Measurements from ENCODE around the gene RNF144A.

GRCh38 chr2:6975988-6976387 is 58.8 kb downstream of the RNF144A start:
- TF ChIP-seq CTCF (IDR thresholded peaks at IDR 0.05; ENCODE audit: low read depth, low read length) (no peak), MYC (IDR thresholded peaks at IDR 0.05; ENCODE audit: low read depth, low read length) (no peak), MAX (IDR thresholded peaks at IDR 0.05; ENCODE audit: low read depth, low read length) (no peak), POLR2A (IDR thresholded peaks at IDR 0.05; ENCODE audit: extremely low read depth, insufficient read length) (no peak)

All from NB4 (cell line).